HG03103 (cell line): ENCODE measurements around the gene SOHLH2.

Experiments
- ATAC-seq: cut with Tn5 transposase; IDR thresholded peaks from one replicate; pipeline ENCODE4 v1.9.1; 2021; ENCODE audit warnings: low read depth; ENCODE audit not compliant: unreplicated experiment

Gene SOHLH2

DNA sequence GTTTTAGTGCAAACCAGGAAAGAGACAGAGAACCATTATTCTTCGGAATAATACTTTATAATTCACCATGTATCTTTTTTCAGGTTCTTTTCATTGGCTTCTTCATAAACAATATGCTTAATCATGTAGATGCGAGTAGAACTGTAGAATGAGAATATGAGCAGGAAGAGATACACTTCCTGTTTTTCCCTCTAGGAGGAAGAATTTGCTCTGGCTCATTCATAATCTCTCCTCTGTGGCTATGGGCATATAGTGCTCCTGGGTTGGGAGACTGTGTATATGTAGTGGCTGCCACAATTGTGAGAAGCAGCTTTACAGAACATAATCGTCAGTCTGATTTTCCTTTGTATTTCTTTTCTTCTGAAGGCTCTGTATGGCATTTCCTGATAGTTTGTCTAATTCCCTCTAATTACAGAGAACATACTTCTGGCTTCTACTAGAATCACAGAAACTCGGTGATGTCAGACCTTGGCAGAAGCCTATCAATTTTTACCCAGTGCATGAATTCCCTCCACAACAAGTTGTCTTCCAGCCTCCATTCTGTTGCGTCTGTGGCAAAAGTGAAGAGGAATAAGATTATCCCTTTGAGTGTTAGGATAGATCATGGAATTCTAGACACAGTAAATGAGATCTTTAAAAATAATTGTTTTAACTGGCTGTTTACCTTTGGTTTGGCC lies 80.3 kb downstream of the SOHLH2 start:
- no peak for ATAC-seq

- ATAC-seq = no peak
Measured at GRCh38 chr13:36132376-36132775, 82.0 kb downstream of the SOHLH2 start.

GRCh38 chr13:36131931-36132297 lies 82.4 kb downstream of the SOHLH2 start:
- ATAC-seq = no peak

GRCh38 chr13:36131222-36131930 lies 83.0 kb downstream of the SOHLH2 start, which contains the start of gene DCLK1:
DCLK1 (minus strand) TSS chr13:36131382.
- ATAC-seq = no peak

DNA sequence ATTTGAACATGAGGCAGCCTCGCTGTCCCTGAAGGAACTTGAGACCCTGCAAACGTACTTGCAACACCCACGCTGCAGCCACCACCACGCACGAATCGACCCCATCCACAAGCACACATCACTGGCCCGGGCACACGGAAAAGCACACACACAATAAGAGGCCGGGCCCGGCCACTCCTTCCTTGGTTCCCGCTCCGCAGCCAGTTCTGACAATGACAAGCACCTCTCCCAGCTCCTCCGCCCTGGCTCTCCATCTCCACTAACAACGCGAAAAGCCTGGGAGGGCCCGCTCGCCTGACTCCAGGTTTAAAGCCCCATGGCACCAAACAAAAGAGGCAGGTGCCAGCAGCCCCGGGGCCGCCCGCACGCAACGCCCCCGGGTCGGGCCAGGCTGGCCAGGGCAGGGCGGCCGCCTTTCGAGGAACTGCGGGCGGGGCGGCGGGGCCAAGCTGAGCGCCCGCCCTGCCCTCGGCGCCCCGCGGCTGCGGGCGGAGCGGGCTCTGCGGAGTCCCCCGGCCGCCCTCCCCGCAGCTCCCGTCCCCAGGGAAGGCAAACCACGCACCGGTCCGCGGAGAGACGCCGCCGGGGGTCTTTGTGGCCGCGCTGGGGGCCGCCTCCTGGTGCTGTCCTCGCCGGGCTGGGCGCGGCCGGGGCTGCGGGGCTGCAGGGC lies 83.7 kb downstream of the SOHLH2 start:
- ATAC-seq = no peak

- no peak for ATAC-seq
Measured at GRCh38 chr13:36130193-36130551, 84.2 kb downstream of the SOHLH2 start.

GRCh38 chr13:36129539-36129938 lies 84.8 kb downstream of the SOHLH2 start:
- no peak for ATAC-seq

- ATAC-seq = no peak
Measured at GRCh38 chr13:36126491-36126890, 87.9 kb downstream of the SOHLH2 start.

GRCh38 chr13:36125841-36126240 lies 88.5 kb downstream of the SOHLH2 start:
- ATAC-seq = no peak

- no peak for ATAC-seq
Measured at GRCh38 chr13:36124236-36124822, 90.0 kb downstream of the SOHLH2 start.
